Adrenal gland (tissue), 5 donors: Measurements from ENCODE around the gene SSBP2.
"Not testable (repeated sequence)": the region's sequence is repeated elsewhere in the genome, so short reads cannot be mapped to it uniquely, and the experiment has no call there.

Experiments
- POLR2A ChIP-seq, 2 donors: fragments of 450-650 bp; IDR thresholded peaks; one replicate each; pipeline ENCODE4 v1.6.1; 2017; ENCODE audit warnings: antibody characterized with exemption in 2 of 2, mild to moderate bottlenecking in 2 of 2, moderate library complexity in 1 of 2
- TF ChIP-seq, protein P1 (sequence below), 6 experiments: fragments of 450-650 bp in 4 of 6; fragments of 200-600 bp in 2 of 6; sonication (generic) in 1 of 6; IDR thresholded peaks; 1 replicate in 5 of 6; 2 replicates in 1 of 6; pipeline versions ENCODE4 v1.5.1 to v1.8.0; 2016 to 2021; ENCODE audit warnings: antibody characterized with exemption in 6 of 6, mild to moderate bottlenecking in 2 of 6, moderate library complexity in 1 of 6
- donor health status: DM: no; HTN: no; CAD: no.

DNA sequence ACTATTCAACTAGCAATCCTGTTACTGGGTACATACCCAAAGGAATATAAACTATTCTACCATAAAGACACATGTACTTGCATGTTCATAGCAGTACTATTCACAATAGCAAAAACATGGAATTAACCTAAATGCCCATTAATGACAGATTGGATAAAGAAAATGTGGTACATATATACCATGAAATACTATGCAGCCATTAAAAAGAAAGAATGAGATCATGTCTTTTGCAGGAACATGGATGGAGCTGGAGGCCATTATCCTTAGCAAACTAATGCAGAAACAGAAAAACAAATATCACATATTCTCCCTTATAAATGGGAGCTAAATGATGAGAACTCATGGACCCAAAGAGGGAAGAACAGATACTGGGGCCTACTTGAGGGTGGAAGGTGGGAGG lies 247.3 kb downstream of the SSBP2 start:
- TF ChIP-seq, protein P1, sequence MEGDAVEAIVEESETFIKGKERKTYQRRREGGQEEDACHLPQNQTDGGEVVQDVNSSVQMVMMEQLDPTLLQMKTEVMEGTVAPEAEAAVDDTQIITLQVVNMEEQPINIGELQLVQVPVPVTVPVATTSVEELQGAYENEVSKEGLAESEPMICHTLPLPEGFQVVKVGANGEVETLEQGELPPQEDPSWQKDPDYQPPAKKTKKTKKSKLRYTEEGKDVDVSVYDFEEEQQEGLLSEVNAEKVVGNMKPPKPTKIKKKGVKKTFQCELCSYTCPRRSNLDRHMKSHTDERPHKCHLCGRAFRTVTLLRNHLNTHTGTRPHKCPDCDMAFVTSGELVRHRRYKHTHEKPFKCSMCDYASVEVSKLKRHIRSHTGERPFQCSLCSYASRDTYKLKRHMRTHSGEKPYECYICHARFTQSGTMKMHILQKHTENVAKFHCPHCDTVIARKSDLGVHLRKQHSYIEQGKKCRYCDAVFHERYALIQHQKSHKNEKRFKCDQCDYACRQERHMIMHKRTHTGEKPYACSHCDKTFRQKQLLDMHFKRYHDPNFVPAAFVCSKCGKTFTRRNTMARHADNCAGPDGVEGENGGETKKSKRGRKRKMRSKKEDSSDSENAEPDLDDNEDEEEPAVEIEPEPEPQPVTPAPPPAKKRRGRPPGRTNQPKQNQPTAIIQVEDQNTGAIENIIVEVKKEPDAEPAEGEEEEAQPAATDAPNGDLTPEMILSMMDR (IDR thresholded peaks at IDR 0.05): not testable (repeated sequence)
- TF ChIP-seq POLR2A (IDR thresholded peaks at IDR 0.05): not testable (repeated sequence)
